Activated B cell treated with CpG ODN at 0.5 μM for 24 hours (primary cell): ENCODE measurements around the gene CNGB1. TPM values are rescaled to one million over a fixed set of nuclear protein-coding genes. Genes with fewer than 3 reads are reported as not detected.

Source experiments
- ATAC-seq: fragments of 200-7000 bp; cut with Tn5 transposase; one replicate; pipeline ENCODE4 v1.10.0; 2021; ENCODE audit warnings: low read depth, mild to moderate bottlenecking, moderate library complexity
- CTCF ChIA-PET: fragments of 350-600 bp; sonication (Branson Sonifier 250); formaldehyde crosslinking; loops from one replicate; lab custom pipeline; 2021; ENCODE audit warnings: antibody characterized with exemption; lab: Charles Lee
- POLR2A ChIA-PET: fragments of 350-600 bp; sonication (Branson Sonifier 250); formaldehyde crosslinking; loops from one replicate; lab custom pipeline; 2021; ENCODE audit warnings: antibody characterized with exemption; lab: Charles Lee
- DNase-seq: peaks from one replicate; pipeline ENCODE4 v3.0.0; 2022
- H3K27ac Mint-ChIP-seq: one replicate; pipeline ENCODE4 v1.8.0; 2020; ENCODE audit warnings: mixed read lengths
- H3K27me3 Mint-ChIP-seq: one replicate; pipeline ENCODE4 v1.8.0; 2021; ENCODE audit warnings: mixed read lengths
- H3K36me3 Mint-ChIP-seq: one replicate; pipeline ENCODE4 v1.8.0; 2021; ENCODE audit warnings: low read depth, mixed read lengths
- H3K4me1 Mint-ChIP-seq: one replicate; pipeline ENCODE4 v1.8.0; 2021; ENCODE audit warnings: mixed read lengths
- H3K4me3 Mint-ChIP-seq: one replicate; pipeline ENCODE4 v1.8.0; 2020; ENCODE audit warnings: mild to moderate bottlenecking, mixed read lengths
- H3K9me3 Mint-ChIP-seq: one replicate; pipeline ENCODE4 v1.8.0; 2020; ENCODE audit warnings: mixed read lengths
- CTCF ChIP-seq: fragments of 200-600 bp; IDR thresholded peaks from one replicate; pipeline ENCODE4 v1.8.0; 2022; ENCODE audit warnings: antibody characterized with exemption, mild to moderate bottlenecking
- intact Hi-C: fragments of 100-400 bp; cut with micrococcal nuclease; formaldehyde crosslinking; loops from one replicate; pipeline ENCODE4 v1.15.1; 2024
- total RNA-seq: library from RNA; stranded (reverse); gene quantifications from 2 replicates; pipeline ENCODE4 v1.2.3, GENCODE V29; 2022

The CNGB1 gene
- total RNA-seq, 1 donor from 2014 or later: not detected

DNA sequence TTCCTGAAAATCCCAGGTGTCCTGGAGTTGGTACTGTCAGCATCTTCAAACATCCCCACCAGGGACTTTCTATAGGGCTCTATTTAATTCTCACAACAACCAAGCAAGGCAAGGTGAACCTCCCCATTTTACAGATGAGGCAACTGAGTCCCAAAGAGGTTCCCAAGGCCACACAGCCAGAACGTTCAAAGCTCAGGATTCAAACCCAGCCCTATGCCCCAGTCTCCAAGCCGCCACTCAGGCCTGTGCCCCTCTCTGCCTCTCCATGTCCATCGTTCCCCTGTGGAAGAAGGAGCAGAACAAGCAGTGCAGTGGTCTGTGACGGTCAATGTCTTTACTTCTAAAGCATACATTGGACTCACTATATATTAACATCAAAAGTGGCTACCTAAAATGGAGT is 23.4 kb upstream of the CNGB1 start:
- peaks cover 21% of the 10 kb centered on the region for H3K4me1 Mint-ChIP-seq
- H3K36me3 Mint-ChIP-seq: peaks cover 31% of the 10 kb centered on the region
- intact Hi-C loops: no loop called here
- no peaks in the 10 kb centered on the region for H3K27me3 Mint-ChIP-seq
- H3K9me3 Mint-ChIP-seq: no peaks in the 10 kb centered on the region
- H3K4me3 Mint-ChIP-seq: no peak overlapping the region
- no peak for TF ChIP-seq CTCF
- H3K27ac Mint-ChIP-seq: no peak overlapping the region
- ATAC-seq: no peak
- ChIA-PET POLR2A (no interaction called here), CTCF (no interaction called here)
- DNase-seq: no peak

GRCh38 chr16:57993897-57994296 is 23.0 kb upstream of the CNGB1 start:
- no peaks in the 10 kb centered on the region for H3K27me3 Mint-ChIP-seq
- no peak overlapping the region for H3K27ac Mint-ChIP-seq
- peaks cover 27% of the 10 kb centered on the region for H3K36me3 Mint-ChIP-seq
- ChIA-PET CTCF (interaction anchor here (0.8 kb wide), 1 partner anchor 15 kb away, joined by 3 read pairs; no protein-coding TSS in a partner anchor), POLR2A (no interaction called here)
- H3K9me3 Mint-ChIP-seq: no peaks in the 10 kb centered on the region
- no peak for TF ChIP-seq CTCF
- ATAC-seq: no peak
- H3K4me3 Mint-ChIP-seq: no peak overlapping the region
- H3K4me1 Mint-ChIP-seq: peaks cover 16% of the 10 kb centered on the region
- no peak for DNase-seq
- intact Hi-C loops: no loop called here

GRCh38 chr16:57993438-57993837 is 22.5 kb upstream of the CNGB1 start:
- Mint-ChIP-seq H3K27me3 (no peaks in the 10 kb centered on the region), H3K4me3 (no peak overlapping the region), H3K27ac (no peak overlapping the region), H3K4me1 (peaks cover 12% of the 10 kb centered on the region), H3K9me3 (no peaks in the 10 kb centered on the region), H3K36me3 (peaks cover 27% of the 10 kb centered on the region)
- DNase-seq (no peak), ATAC-seq (no peak)
- ChIA-PET CTCF (interaction anchor here (0.8 kb wide), 1 partner anchor 14 kb away, joined by 3 read pairs; no protein-coding TSS in a partner anchor), POLR2A (no interaction called here)
- no peak for TF ChIP-seq CTCF
- intact Hi-C loops: no loop called here

DNA sequence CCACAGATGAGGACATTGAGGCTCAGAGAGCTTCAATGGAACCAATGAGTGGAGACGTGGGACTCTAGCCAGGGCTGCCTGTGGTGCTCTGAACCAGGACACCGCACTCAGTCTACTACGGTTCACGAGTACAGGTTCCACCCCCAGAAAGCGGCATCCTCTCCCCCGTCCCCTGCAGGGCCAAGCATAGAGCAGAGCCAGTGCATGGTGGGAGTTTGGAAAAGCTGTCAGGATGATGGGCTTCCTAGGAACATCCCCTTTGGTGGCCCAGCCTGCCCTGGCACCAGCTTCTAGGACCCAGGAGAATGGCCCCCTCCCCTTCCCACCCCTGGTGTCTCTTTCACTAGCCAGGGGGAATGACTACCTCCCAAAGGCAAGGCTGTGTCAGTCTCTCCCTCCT is 21.2 kb upstream of the CNGB1 start:
- DNase-seq (no peak), ATAC-seq (no peak)
- no peak overlapping the region for H3K27ac Mint-ChIP-seq

DNA sequence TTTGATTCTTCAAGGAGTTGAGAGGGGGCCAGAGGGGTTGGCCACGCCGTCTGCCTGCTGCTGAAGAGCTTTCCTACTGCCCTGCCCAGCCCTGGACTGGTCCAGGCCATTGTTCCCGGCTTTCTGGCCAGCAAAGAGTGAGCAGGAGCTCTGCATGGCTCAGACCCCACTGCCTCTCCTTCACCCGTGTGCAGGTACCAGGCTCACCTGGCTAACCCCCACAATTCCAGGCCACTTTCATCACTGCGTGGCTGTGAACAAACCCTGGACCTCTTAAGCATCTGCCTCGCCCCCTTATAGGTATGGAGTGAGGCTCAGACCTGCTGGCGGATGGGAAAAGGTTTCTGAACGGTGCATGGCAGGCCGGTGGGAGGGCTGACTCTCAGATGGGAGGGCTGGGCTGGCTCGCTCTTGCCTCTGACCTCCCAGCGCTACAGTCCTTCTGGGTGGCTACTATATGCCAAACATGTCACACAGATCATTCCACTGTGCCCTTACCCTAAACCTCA is 20.7 kb upstream of the CNGB1 start:
- H3K4me3 Mint-ChIP-seq: no peak overlapping the region
- DNase-seq: no peak
- TF ChIP-seq CTCF: no peak
- peaks cover 9% of the 10 kb centered on the region for H3K4me1 Mint-ChIP-seq
- no peak for ATAC-seq
- H3K9me3 Mint-ChIP-seq: no peaks in the 10 kb centered on the region
- ChIA-PET POLR2A (interaction anchor here (1.0 kb wide), 1 partner anchor 8 kb away, joined by 3 read pairs; no protein-coding TSS in a partner anchor), CTCF (no interaction called here)
- peaks cover 12% of the 10 kb centered on the region for H3K36me3 Mint-ChIP-seq
- H3K27me3 Mint-ChIP-seq: no peaks in the 10 kb centered on the region
- intact Hi-C loops: no loop called here
- H3K27ac Mint-ChIP-seq: no peak overlapping the region

More for the DNA sequence above, 21.2 kb upstream of the CNGB1 start:
- H3K4me1 Mint-ChIP-seq: peaks cover 9% of the 10 kb centered on the region
- no peaks in the 10 kb centered on the region for H3K9me3 Mint-ChIP-seq
- intact Hi-C loops: no loop called here
- no peaks in the 10 kb centered on the region for H3K27me3 Mint-ChIP-seq
- H3K4me3 Mint-ChIP-seq: no peak overlapping the region
- ChIA-PET POLR2A (interaction anchor here (1.0 kb wide), 1 partner anchor 8 kb away, joined by 3 read pairs; no protein-coding TSS in a partner anchor), CTCF (no interaction called here)
- TF ChIP-seq CTCF: no peak
- H3K36me3 Mint-ChIP-seq: peaks cover 16% of the 10 kb centered on the region
